ENCODE results near the gene IFT88. TPM values are rescaled to one million over a fixed set of nuclear protein-coding genes. Genes with fewer than 3 reads are reported as not detected.
A peak's percentile ranks its signal among the peaks of the same experiment; 100 is the strongest.

Gene IFT88
- total RNA-seq, 1 donor from 2014 or later = 2.1 TPM

GRCh38 chr13:20718958-20719566, 152.1 kb downstream of the IFT88 start:
- DNase-seq (ENCODE audit: low spot score) = no peak
- H3K27ac Mint-ChIP-seq = no peak overlapping the region
- no peak overlapping the region for H3K4me3 Mint-ChIP-seq (ENCODE audit: low read depth)
- peaks cover 11% of the 10 kb centered on the region for H3K27me3 Mint-ChIP-seq (ENCODE audit: low read depth)
- no peaks in the 10 kb centered on the region for H3K9me3 Mint-ChIP-seq
- peaks cover 5% of the 10 kb centered on the region for H3K4me1 Mint-ChIP-seq (ENCODE audit: low read depth)
- H3K36me3 Mint-ChIP-seq (ENCODE audit: low read depth) = no peaks in the 10 kb centered on the region
- intact Hi-C loops (cut with micrococcal nuclease) = no loop called here

- DNase-seq (ENCODE audit: low spot score) = no peak
- Mint-ChIP-seq H3K4me1 (ENCODE audit: low read depth) (peaks cover 5% of the 10 kb centered on the region), H3K27me3 (ENCODE audit: low read depth) (peaks cover 10% of the 10 kb centered on the region), H3K27ac (no peak overlapping the region), H3K9me3 (no peaks in the 10 kb centered on the region), H3K36me3 (ENCODE audit: low read depth) (no peaks in the 10 kb centered on the region), H3K4me3 (ENCODE audit: low read depth) (no peak overlapping the region)
- intact Hi-C loops (cut with micrococcal nuclease) = no loop called here
Observed at GRCh38 chr13:20719783-20720182, 152.8 kb downstream of the IFT88 start.

- intact Hi-C loops (cut with micrococcal nuclease) = no loop called here
- DNase-seq (ENCODE audit: low spot score) = no peak
- Mint-ChIP-seq H3K27ac (no peak overlapping the region), H3K9me3 (no peaks in the 10 kb centered on the region), H3K4me3 (ENCODE audit: low read depth) (no peak overlapping the region), H3K4me1 (ENCODE audit: low read depth) (peaks cover 5% of the 10 kb centered on the region), H3K36me3 (ENCODE audit: low read depth) (no peaks in the 10 kb centered on the region), H3K27me3 (ENCODE audit: low read depth) (peaks cover 10% of the 10 kb centered on the region)
Observed at GRCh38 chr13:20720499-20720898, 153.5 kb downstream of the IFT88 start.

GRCh38 chr13:20721058-20721453, 154.1 kb downstream of the IFT88 start:
- H3K4me1 Mint-ChIP-seq (ENCODE audit: low read depth) = peaks cover 5% of the 10 kb centered on the region
- intact Hi-C loops (cut with micrococcal nuclease) = no loop called here
- peaks cover 10% of the 10 kb centered on the region for H3K27me3 Mint-ChIP-seq (ENCODE audit: low read depth)
- H3K27ac Mint-ChIP-seq = no peak overlapping the region
- H3K4me3 Mint-ChIP-seq (ENCODE audit: low read depth) = no peak overlapping the region
- no peak for DNase-seq (ENCODE audit: low spot score)
- no peaks in the 10 kb centered on the region for H3K36me3 Mint-ChIP-seq (ENCODE audit: low read depth)
- H3K9me3 Mint-ChIP-seq = no peaks in the 10 kb centered on the region

- peaks cover 10% of the 10 kb centered on the region for H3K27me3 Mint-ChIP-seq (ENCODE audit: low read depth)
- peak overlapping the region; percentile 39 for H3K4me3 Mint-ChIP-seq (ENCODE audit: low read depth)
- H3K4me1 Mint-ChIP-seq (ENCODE audit: low read depth) = peaks cover 5% of the 10 kb centered on the region
- H3K36me3 Mint-ChIP-seq (ENCODE audit: low read depth) = no peaks in the 10 kb centered on the region
- no peak overlapping the region for H3K27ac Mint-ChIP-seq
- no peaks in the 10 kb centered on the region for H3K9me3 Mint-ChIP-seq
- no peak for DNase-seq (ENCODE audit: low spot score)
- intact Hi-C loops (cut with micrococcal nuclease) = no loop called here
Observed at GRCh38 chr13:20721454-20722357, 154.7 kb downstream of the IFT88 start.

GRCh38 chr13:20727856-20728255, 160.9 kb downstream of the IFT88 start:
- intact Hi-C loops (cut with micrococcal nuclease) = no loop called here
- no peaks in the 10 kb centered on the region for H3K36me3 Mint-ChIP-seq (ENCODE audit: low read depth)
- H3K4me3 Mint-ChIP-seq (ENCODE audit: low read depth) = no peak overlapping the region

GRCh38 chr13:20728579-20729311, 161.8 kb downstream of the IFT88 start:
- H3K27ac Mint-ChIP-seq = no peak overlapping the region
- no peaks in the 10 kb centered on the region for H3K36me3 Mint-ChIP-seq (ENCODE audit: low read depth)
- H3K27me3 Mint-ChIP-seq (ENCODE audit: low read depth) = no peaks in the 10 kb centered on the region
- no peaks in the 10 kb centered on the region for H3K9me3 Mint-ChIP-seq
- H3K4me3 Mint-ChIP-seq (ENCODE audit: low read depth) = no peak overlapping the region
- H3K4me1 Mint-ChIP-seq (ENCODE audit: low read depth) = no peaks in the 10 kb centered on the region
- intact Hi-C loops (cut with micrococcal nuclease) = no loop called here
- no peak for DNase-seq (ENCODE audit: low spot score)

More at GRCh38 chr13:20727856-20728255, 160.9 kb downstream of the IFT88 start:
- Mint-ChIP-seq H3K9me3 (no peaks in the 10 kb centered on the region), H3K4me1 (ENCODE audit: low read depth) (peaks cover 2% of the 10 kb centered on the region), H3K27ac (no peak overlapping the region), H3K27me3 (ENCODE audit: low read depth) (peaks cover 2% of the 10 kb centered on the region)
- DNase-seq (ENCODE audit: low spot score) = no peak

GRCh38 chr13:20729633-20730585, 163.0 kb downstream of the IFT88 start:
- no peak for DNase-seq (ENCODE audit: low spot score)
- H3K36me3 Mint-ChIP-seq (ENCODE audit: low read depth) = no peaks in the 10 kb centered on the region
- H3K4me3 Mint-ChIP-seq (ENCODE audit: low read depth) = no peak overlapping the region
- no peak overlapping the region for H3K27ac Mint-ChIP-seq
- H3K9me3 Mint-ChIP-seq = no peaks in the 10 kb centered on the region
- intact Hi-C loops (cut with micrococcal nuclease) = no loop called here
- no peaks in the 10 kb centered on the region for H3K27me3 Mint-ChIP-seq (ENCODE audit: low read depth)
- no peaks in the 10 kb centered on the region for H3K4me1 Mint-ChIP-seq (ENCODE audit: low read depth)

GRCh38 chr13:20738616-20739015, 171.7 kb downstream of the IFT88 start:
- H3K27me3 Mint-ChIP-seq (ENCODE audit: low read depth) = no peaks in the 10 kb centered on the region
- no peaks in the 10 kb centered on the region for H3K9me3 Mint-ChIP-seq
- no peaks in the 10 kb centered on the region for H3K4me1 Mint-ChIP-seq (ENCODE audit: low read depth)
- no peak overlapping the region for H3K4me3 Mint-ChIP-seq (ENCODE audit: low read depth)
- no peak overlapping the region for H3K27ac Mint-ChIP-seq
- intact Hi-C loops (cut with micrococcal nuclease) = no loop called here
- peaks cover 3% of the 10 kb centered on the region for H3K36me3 Mint-ChIP-seq (ENCODE audit: low read depth)
- DNase-seq (ENCODE audit: low spot score) = no peak

- DNase-seq (ENCODE audit: low spot score) = no peak
- no peaks in the 10 kb centered on the region for H3K27me3 Mint-ChIP-seq (ENCODE audit: low read depth)
- intact Hi-C loops (cut with micrococcal nuclease) = no loop called here
- H3K4me1 Mint-ChIP-seq (ENCODE audit: low read depth) = no peaks in the 10 kb centered on the region
- no peak overlapping the region for H3K27ac Mint-ChIP-seq
- H3K36me3 Mint-ChIP-seq (ENCODE audit: low read depth) = peaks cover 3% of the 10 kb centered on the region
- no peak overlapping the region for H3K4me3 Mint-ChIP-seq (ENCODE audit: low read depth)
- peaks cover 3% of the 10 kb centered on the region for H3K9me3 Mint-ChIP-seq
Observed at GRCh38 chr13:20740021-20740420, 173.1 kb downstream of the IFT88 start.

Measured in activated T-helper 2 cell treated with anti-CD3 and anti-CD28 coated beads, Interferon-gamma antibody, Interleukin-2, Interleukin-4, amounts not matched to agents 10 μg/mL and 5 μg/mL and 100 μg/mL, durations not matched to agents 14 hours and 24 hours and 36 hours (primary cell).